HCT116 (cell line): Measurements from ENCODE around the gene ZNF226. TPM values are rescaled to one million over a fixed set of nuclear protein-coding genes. Genes with fewer than 3 reads are reported as not detected.

ENCODE experiments used
- ATAC-seq: fragments of 200-7000 bp; cut with Tn5 transposase; 2 replicates; pipeline ENCODE4 v1.9.1; 2020; ENCODE audit warnings: mild to moderate bottlenecking, moderate library complexity
- BruUV-seq: library from RNA; stranded (reverse); fragments of 400-500 nt; replicated peaks from 2 replicates; lab custom pipeline; 2021; lab: Mats Ljungman, UMichigan
- CTCF ChIA-PET: fragments of 300-600 bp; sonication (Branson Sonifier 250); formaldehyde crosslinking; loops from one replicate; lab custom pipeline; 2021; ENCODE audit warnings: antibody characterized with exemption; lab: Charles Lee
- POLR2A ChIA-PET: fragments of 300-600, 350-600 bp; sonication (Branson Sonifier 250); formaldehyde crosslinking; loops from one replicate; lab custom pipeline; 2021; ENCODE audit warnings: antibody characterized with exemption; lab: Charles Lee
- RAD21 ChIA-PET, 2 experiments: fragments of 300-600 bp; sonication (Branson Sonifier 250); formaldehyde crosslinking; loops; one replicate each; lab custom pipeline; 2023; ENCODE audit warnings: low total read pairs in 2 of 2; ENCODE audit not compliant: uncharacterized antibody in 2 of 2, unreplicated experiment in 2 of 2, low non-redundant PET in 1 of 2; lab: Charles Lee
- DNase-seq: peaks from one replicate; pipeline ENCODE4 v3.0.0-alpha.2; 2010; ENCODE audit warnings: low read depth, low spot score
- H2AFZ ChIP-seq: fragments of 200-600 bp; shearing (Covaris generic), sonication (generic); 2 replicates; pipeline ENCODE4 v1.6.1; 2017; ENCODE audit warnings: low read depth, mixed run types, mixed read lengths, antibody characterized with exemption, low read length; ENCODE audit not compliant: poor library complexity, severe bottlenecking
- H3K27ac ChIP-seq: 2 replicates; pipeline ENCODE4 v1.5.1; 2012; ENCODE audit warnings: low read depth, low read length
- H3K27me3 ChIP-seq: fragments of 200-600 bp; sonication (generic); 2 replicates; pipeline ENCODE4 v1.6.1; 2016; ENCODE audit warnings: mixed run types, low read length, mixed read lengths; ENCODE audit not compliant: insufficient read depth
- H3K36me3 ChIP-seq, 2 experiments: fragments of 200-500 bp in 1 of 2; fragments of 200-600 bp in 1 of 2; sonication (Bioruptor generic) in 1 of 2; sonication (generic) in 1 of 2; 2 replicates each; pipeline versions ENCODE4 v1.5.1 to v1.6.1; 2014 to 2016; ENCODE audit warnings: low read length in 2 of 2, inconsistent platforms in 1 of 2, mixed read lengths in 1 of 2, mixed run types in 1 of 2; ENCODE audit not compliant: insufficient read depth in 2 of 2, control insufficient read depth in 1 of 2
- H3K4me1 ChIP-seq, 2 experiments: fragments of 200-600 bp in 1 of 2; sonication (generic) in 1 of 2; 2 replicates each; pipeline versions ENCODE4 v1.5.1 to v1.6.1; 2012 to 2017; ENCODE audit warnings: low read length in 2 of 2, inconsistent platforms in 1 of 2, mild to moderate bottlenecking in 1 of 2, mixed read lengths in 1 of 2, mixed run types in 1 of 2, moderate library complexity in 1 of 2; ENCODE audit not compliant: insufficient read depth in 2 of 2, control insufficient read depth in 1 of 2
- H3K4me2 ChIP-seq: fragments of 200-600 bp; sonication (generic); 2 replicates; pipeline ENCODE4 v1.6.1; 2017; ENCODE audit warnings: mixed run types, low read length, mixed read lengths
- H3K4me3 ChIP-seq, 2 experiments: fragments of 200-600 bp in 1 of 2; sonication (generic) in 1 of 2; replicated peaks in 1 of 2; 2 replicates each; pipeline ENCODE4 v1.5.1; 2011 to 2016; ENCODE audit warnings: low read length in 2 of 2, control low read depth in 1 of 2, low read depth in 1 of 2, mild to moderate bottlenecking in 1 of 2, mixed read lengths in 1 of 2, mixed run types in 1 of 2
- H3K79me2 ChIP-seq: fragments of 200-600 bp; sonication (generic); 2 replicates; pipeline ENCODE4 v1.6.1; 2017; ENCODE audit warnings: mild to moderate bottlenecking, mixed run types, low read length, moderate library complexity, mixed read lengths; ENCODE audit not compliant: insufficient read depth
- H3K9ac ChIP-seq: fragments of 200-600 bp; sonication (generic); 2 replicates; pipeline ENCODE4 v1.6.1; 2016; ENCODE audit warnings: low read length, mixed read lengths
- H3K9me2 ChIP-seq: fragments of 200-600 bp; sonication (generic), shearing (Covaris generic); 2 replicates; pipeline ENCODE4 v1.6.1; 2017; ENCODE audit warnings: mixed run types, mild to moderate bottlenecking, moderate library complexity; ENCODE audit not compliant: insufficient read depth
- H3K9me3 ChIP-seq, 2 experiments: fragments of 200-500 bp in 1 of 2; fragments of 200-600 bp in 1 of 2; sonication (Bioruptor generic) in 1 of 2; sonication (generic) in 1 of 2; 2 replicates each; pipeline ENCODE4 v1.6.1; 2014 to 2017; ENCODE audit warnings: low read length in 2 of 2, mixed read lengths in 2 of 2, inconsistent platforms in 1 of 2, low read depth in 1 of 2, mild to moderate bottlenecking in 1 of 2, mixed run types in 1 of 2, moderate library complexity in 1 of 2; ENCODE audit not compliant: control insufficient read depth in 1 of 2, insufficient read depth in 1 of 2
- H4K20me1 ChIP-seq: fragments of 200-600 bp; sonication (generic), shearing (Covaris generic); 2 replicates; pipeline ENCODE4 v1.6.1; 2017; ENCODE audit warnings: mixed run types, mild to moderate bottlenecking, moderate library complexity; ENCODE audit not compliant: insufficient read depth
- CBX3 ChIP-seq: IDR thresholded peaks from 2 replicates; pipeline ENCODE4 v1.6.1; 2012; ENCODE audit warnings: low read depth
- CEBPB ChIP-seq: IDR thresholded peaks from 2 replicates; pipeline ENCODE4 v1.6.1; 2012; ENCODE audit warnings: low read depth
- EGR1 ChIP-seq: IDR thresholded peaks from 2 replicates; pipeline ENCODE4 v1.6.1; 2012; ENCODE audit warnings: low read depth
- ELF1 ChIP-seq: IDR thresholded peaks from 2 replicates; pipeline ENCODE4 v1.6.1; 2012; ENCODE audit warnings: low read depth, borderline replicate concordance
- EZH2 ChIP-seq: fragments of 200-600 bp; sonication (generic); IDR thresholded peaks from 2 replicates; pipeline ENCODE4 v1.6.1; 2017; ENCODE audit warnings: antibody characterized with exemption, mixed run types
- EZH2phosphoT487 ChIP-seq: fragments of 200-600 bp; IDR thresholded peaks from 2 replicates; pipeline ENCODE4 v1.6.1; 2018; ENCODE audit warnings: antibody characterized with exemption, borderline replicate concordance
- FOSL1 ChIP-seq: IDR thresholded peaks from 2 replicates; pipeline ENCODE4 v1.6.1; 2012; ENCODE audit warnings: low read depth
- JUND ChIP-seq: IDR thresholded peaks from 2 replicates; pipeline ENCODE4 v1.6.1; 2012
- POLR2A ChIP-seq: IDR thresholded peaks from 2 replicates; pipeline ENCODE4 v1.7.0; 2011; ENCODE audit warnings: borderline replicate concordance; ENCODE audit not compliant: insufficient read depth, insufficient read length; ENCODE audit errors: extremely low read depth
- POLR2AphosphoS5 ChIP-seq: IDR thresholded peaks from 2 replicates; pipeline ENCODE4 v1.6.1; 2011; ENCODE audit warnings: mild to moderate bottlenecking, low read depth, low read length, moderate library complexity
- SIN3A ChIP-seq: IDR thresholded peaks from 2 replicates; pipeline ENCODE4 v1.6.1; 2012; ENCODE audit warnings: low read depth
- SRF ChIP-seq: IDR thresholded peaks from 2 replicates; pipeline ENCODE4 v1.6.1; 2012; ENCODE audit warnings: low read depth
- TCF7L2 ChIP-seq: IDR thresholded peaks from 2 replicates; pipeline ENCODE4 v1.7.0; 2011; ENCODE audit warnings: borderline replicate concordance, inconsistent platforms; ENCODE audit not compliant: insufficient read depth, insufficient read length; ENCODE audit errors: extremely low read depth
- YY1 ChIP-seq: IDR thresholded peaks from 2 replicates; pipeline ENCODE4 v1.6.1; 2011; ENCODE audit warnings: low read length, low read depth, moderate library complexity, mild to moderate bottlenecking; ENCODE audit not compliant: insufficient replicate concordance; ENCODE audit errors: extremely low read depth
- ZFX ChIP-seq: fragments of 450-650 bp; IDR thresholded peaks from 2 replicates; pipeline ENCODE4 v1.6.1; 2017
- intact Hi-C: fragments of 100-400 bp; cut with micrococcal nuclease; formaldehyde crosslinking; loops from 2 replicates; pipeline ENCODE4 v1.10.0; 2022
- total RNA-seq: library from RNA; stranded (reverse); gene quantifications from one replicate; pipeline ENCODE4 v1.2.1, GENCODE V29; 2021; ENCODE audit not compliant: unreplicated experiment
- TF ChIP-seq, protein P1 (sequence below), 3 experiments: fragments of 200-600 bp in 1 of 3; sonication (generic) in 1 of 3; IDR thresholded peaks in 2 of 3; conservative IDR thresholded peaks in 1 of 3; 2 replicates each; pipeline ENCODE4 v1.5.1; 2012 to 2017; ENCODE audit warnings: low read depth in 2 of 3, low read length in 2 of 3, antibody characterized with exemption in 1 of 3, borderline replicate concordance in 1 of 3, control low read depth in 1 of 3, mild to moderate bottlenecking in 1 of 3, mixed read lengths in 1 of 3, mixed run types in 1 of 3, moderate library complexity in 1 of 3; ENCODE audit not compliant: insufficient read depth in 1 of 3
- TF ChIP-seq, protein P2 (sequence below): IDR thresholded peaks from 2 replicates; pipeline ENCODE4 v1.6.1; 2011; ENCODE audit warnings: mild to moderate bottlenecking, low read length, moderate library complexity; ENCODE audit not compliant: insufficient replicate concordance; ENCODE audit errors: extremely low read depth
- TF ChIP-seq, protein P3 (sequence below): IDR thresholded peaks from 2 replicates; pipeline ENCODE4 v1.6.1; 2012
- TF ChIP-seq, protein P4 (sequence below): IDR thresholded peaks from 2 replicates; pipeline ENCODE4 v1.6.1; 2012; ENCODE audit warnings: low read depth
- TF ChIP-seq, protein P5 (sequence below): IDR thresholded peaks from 2 replicates; pipeline ENCODE4 v1.6.1; 2012

Gene ZNF226
- total RNA-seq, 1 experiment from 2014 or later = 17.4 TPM

DNA sequence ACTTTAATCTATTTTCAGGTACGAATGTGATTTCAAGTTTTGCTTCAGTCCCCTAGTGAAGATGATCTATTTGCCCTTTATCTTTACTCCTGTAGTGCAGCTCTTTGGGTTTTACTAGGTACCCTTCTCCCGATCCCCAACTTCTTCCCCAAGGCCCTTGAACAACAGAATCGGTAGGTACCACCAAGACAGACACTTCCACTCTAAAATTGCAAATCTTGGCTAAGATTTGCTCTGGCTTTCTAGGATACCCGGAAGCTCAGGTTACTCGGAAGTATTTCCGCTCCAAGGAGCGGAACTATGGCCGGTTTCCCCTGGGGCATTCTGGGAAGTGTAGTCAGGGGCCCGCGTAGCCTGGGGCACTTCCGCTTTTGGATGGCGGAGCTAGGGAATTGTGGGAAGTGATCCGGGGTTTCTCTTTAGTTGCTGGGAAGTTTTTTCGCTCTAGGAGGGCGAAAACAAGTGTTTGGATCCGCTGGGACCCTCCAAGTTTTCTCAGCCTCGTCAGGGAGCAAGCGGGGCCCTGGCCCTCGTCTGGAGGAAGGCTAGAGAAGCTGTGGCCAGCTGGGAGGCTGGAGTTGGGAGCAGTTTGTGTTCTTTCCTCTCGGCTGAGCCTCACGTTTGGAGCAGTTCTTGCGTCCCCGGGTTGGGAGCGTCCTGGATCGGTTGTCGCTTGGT lies 42.4 kb downstream of the ZNF226 start:
- Histone ChIP-seq H3K79me2 (no peaks in the 10 kb centered on the region), H4K20me1 (no peaks in the 10 kb centered on the region), H3K27me3 (no peaks in the 10 kb centered on the region), H3K9me2 (no peaks in the 10 kb centered on the region), H3K36me3 (no peaks in the 10 kb centered on the region), H2AFZ (peak overlapping the region; percentile 94), H3K9ac (peak overlapping the region; percentile 46), H3K9me3 (0 out of 4 replicates have a peak, but pooled peaks cover 0 to 3% of the 10 kb centered on the region in 2 experiments), H3K4me2 (peak overlapping the region; percentile 74), H3K4me1 (peaks cover 2 to 3% of the 10 kb centered on the region in 2 experiments; a peak in 2 of 4 replicates), H3K4me3 (peak overlapping the region; percentile 60), H3K27ac (peak overlapping the region; percentile 50)
- peak; percentile 87 for DNase-seq
- POLR2A ChIA-PET = interaction anchor here (1.2 kb wide), 1 partner anchor 42 kb away, joined by 4 read pairs; the partner anchor contains the start of gene ZNF226
- CTCF ChIA-PET = no interaction called here
- intact Hi-C loops = no loop called here
- BruUV-seq = no TSS peak
- RAD21 ChIA-PET = no interaction called here
- peak; percentile 93 for ATAC-seq
- TF ChIP-seq FOSL1 (no peak), JUND (no peak), EZH2 (no peak), EGR1 (no peak), CBX3 (no peak), TCF7L2 (no peak), EZH2phosphoT487 (no peak), POLR2A (no peak), ELF1 (peak; percentile 96), CEBPB (no peak), POLR2AphosphoS5 (peak; percentile 61), YY1 (peak; percentile 80), SIN3A (no peak), ZFX (no peak), SRF (0 out of 2 replicates have a peak, but pooled peaks have one; percentile 23)
- TF ChIP-seq, protein P1, sequence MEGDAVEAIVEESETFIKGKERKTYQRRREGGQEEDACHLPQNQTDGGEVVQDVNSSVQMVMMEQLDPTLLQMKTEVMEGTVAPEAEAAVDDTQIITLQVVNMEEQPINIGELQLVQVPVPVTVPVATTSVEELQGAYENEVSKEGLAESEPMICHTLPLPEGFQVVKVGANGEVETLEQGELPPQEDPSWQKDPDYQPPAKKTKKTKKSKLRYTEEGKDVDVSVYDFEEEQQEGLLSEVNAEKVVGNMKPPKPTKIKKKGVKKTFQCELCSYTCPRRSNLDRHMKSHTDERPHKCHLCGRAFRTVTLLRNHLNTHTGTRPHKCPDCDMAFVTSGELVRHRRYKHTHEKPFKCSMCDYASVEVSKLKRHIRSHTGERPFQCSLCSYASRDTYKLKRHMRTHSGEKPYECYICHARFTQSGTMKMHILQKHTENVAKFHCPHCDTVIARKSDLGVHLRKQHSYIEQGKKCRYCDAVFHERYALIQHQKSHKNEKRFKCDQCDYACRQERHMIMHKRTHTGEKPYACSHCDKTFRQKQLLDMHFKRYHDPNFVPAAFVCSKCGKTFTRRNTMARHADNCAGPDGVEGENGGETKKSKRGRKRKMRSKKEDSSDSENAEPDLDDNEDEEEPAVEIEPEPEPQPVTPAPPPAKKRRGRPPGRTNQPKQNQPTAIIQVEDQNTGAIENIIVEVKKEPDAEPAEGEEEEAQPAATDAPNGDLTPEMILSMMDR (IDR thresholded peaks at IDR 0.05 in 2 of 3, conservative IDR thresholded peaks at IDR 0.05 in 1 of 3; ENCODE audit: borderline replicate concordance in 1 of 3, insufficient read depth in 1 of 3, low read depth in 2 of 3, low read length in 2 of 3) = no peak
- TF ChIP-seq, protein P2, sequence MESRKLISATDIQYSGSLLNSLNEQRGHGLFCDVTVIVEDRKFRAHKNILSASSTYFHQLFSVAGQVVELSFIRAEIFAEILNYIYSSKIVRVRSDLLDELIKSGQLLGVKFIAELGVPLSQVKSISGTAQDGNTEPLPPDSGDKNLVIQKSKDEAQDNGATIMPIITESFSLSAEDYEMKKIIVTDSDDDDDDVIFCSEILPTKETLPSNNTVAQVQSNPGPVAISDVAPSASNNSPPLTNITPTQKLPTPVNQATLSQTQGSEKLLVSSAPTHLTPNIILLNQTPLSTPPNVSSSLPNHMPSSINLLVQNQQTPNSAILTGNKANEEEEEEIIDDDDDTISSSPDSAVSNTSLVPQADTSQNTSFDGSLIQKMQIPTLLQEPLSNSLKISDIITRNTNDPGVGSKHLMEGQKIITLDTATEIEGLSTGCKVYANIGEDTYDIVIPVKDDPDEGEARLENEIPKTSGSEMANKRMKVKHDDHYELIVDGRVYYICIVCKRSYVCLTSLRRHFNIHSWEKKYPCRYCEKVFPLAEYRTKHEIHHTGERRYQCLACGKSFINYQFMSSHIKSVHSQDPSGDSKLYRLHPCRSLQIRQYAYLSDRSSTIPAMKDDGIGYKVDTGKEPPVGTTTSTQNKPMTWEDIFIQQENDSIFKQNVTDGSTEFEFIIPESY = no peak
- TF ChIP-seq, protein P3, sequence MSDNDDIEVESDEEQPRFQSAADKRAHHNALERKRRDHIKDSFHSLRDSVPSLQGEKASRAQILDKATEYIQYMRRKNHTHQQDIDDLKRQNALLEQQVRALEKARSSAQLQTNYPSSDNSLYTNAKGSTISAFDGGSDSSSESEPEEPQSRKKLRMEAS = no peak
- TF ChIP-seq, protein P4, sequence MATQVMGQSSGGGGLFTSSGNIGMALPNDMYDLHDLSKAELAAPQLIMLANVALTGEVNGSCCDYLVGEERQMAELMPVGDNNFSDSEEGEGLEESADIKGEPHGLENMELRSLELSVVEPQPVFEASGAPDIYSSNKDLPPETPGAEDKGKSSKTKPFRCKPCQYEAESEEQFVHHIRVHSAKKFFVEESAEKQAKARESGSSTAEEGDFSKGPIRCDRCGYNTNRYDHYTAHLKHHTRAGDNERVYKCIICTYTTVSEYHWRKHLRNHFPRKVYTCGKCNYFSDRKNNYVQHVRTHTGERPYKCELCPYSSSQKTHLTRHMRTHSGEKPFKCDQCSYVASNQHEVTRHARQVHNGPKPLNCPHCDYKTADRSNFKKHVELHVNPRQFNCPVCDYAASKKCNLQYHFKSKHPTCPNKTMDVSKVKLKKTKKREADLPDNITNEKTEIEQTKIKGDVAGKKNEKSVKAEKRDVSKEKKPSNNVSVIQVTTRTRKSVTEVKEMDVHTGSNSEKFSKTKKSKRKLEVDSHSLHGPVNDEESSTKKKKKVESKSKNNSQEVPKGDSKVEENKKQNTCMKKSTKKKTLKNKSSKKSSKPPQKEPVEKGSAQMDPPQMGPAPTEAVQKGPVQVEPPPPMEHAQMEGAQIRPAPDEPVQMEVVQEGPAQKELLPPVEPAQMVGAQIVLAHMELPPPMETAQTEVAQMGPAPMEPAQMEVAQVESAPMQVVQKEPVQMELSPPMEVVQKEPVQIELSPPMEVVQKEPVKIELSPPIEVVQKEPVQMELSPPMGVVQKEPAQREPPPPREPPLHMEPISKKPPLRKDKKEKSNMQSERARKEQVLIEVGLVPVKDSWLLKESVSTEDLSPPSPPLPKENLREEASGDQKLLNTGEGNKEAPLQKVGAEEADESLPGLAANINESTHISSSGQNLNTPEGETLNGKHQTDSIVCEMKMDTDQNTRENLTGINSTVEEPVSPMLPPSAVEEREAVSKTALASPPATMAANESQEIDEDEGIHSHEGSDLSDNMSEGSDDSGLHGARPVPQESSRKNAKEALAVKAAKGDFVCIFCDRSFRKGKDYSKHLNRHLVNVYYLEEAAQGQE = no peak
- TF ChIP-seq, protein P5, sequence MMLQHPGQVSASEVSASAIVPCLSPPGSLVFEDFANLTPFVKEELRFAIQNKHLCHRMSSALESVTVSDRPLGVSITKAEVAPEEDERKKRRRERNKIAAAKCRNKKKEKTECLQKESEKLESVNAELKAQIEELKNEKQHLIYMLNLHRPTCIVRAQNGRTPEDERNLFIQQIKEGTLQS = no peak
